ENCODE measurements around the gene CAMTA1. TPM values are rescaled to one million over a fixed set of nuclear protein-coding genes. Genes with fewer than 3 reads are reported as not detected.

The CAMTA1 gene
- total RNA-seq, 1 donor from 2014 or later: 63.8 TPM

DNA sequence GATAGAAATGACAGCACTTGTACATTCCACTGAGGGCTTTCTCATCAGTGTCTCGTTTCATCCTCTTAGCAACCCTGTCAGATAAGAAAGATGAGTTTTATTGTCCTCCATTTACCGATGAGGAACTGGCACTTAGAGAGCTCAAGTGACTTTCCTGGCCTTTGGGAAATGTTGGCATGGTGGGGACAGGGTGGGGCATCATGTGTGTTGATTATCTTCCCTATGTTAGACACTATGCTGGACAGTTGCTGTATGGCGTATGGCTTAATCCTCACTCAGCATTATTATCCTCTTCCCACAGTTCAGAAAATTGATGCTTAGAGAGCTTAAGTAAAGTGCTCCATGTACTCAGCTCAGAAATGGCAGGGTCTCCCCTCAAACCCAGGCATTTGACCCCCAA, 163.2 kb downstream of the CAMTA1 start:
- Mint-ChIP-seq H3K27me3 (ENCODE audit: low read depth) (peaks cover 2% of the 10 kb centered on the region), H3K4me1 (ENCODE audit: low read depth) (no peaks in the 10 kb centered on the region), H3K27ac (ENCODE audit: unreplicated experiment) (no peak overlapping the region), H3K4me3 (ENCODE audit: unreplicated experiment) (no peak overlapping the region), H3K36me3 (ENCODE audit: low read depth) (no peaks in the 10 kb centered on the region), H3K9me3 (ENCODE audit: low read depth) (peaks cover 3% of the 10 kb centered on the region)
- TF ChIP-seq, protein P1, sequence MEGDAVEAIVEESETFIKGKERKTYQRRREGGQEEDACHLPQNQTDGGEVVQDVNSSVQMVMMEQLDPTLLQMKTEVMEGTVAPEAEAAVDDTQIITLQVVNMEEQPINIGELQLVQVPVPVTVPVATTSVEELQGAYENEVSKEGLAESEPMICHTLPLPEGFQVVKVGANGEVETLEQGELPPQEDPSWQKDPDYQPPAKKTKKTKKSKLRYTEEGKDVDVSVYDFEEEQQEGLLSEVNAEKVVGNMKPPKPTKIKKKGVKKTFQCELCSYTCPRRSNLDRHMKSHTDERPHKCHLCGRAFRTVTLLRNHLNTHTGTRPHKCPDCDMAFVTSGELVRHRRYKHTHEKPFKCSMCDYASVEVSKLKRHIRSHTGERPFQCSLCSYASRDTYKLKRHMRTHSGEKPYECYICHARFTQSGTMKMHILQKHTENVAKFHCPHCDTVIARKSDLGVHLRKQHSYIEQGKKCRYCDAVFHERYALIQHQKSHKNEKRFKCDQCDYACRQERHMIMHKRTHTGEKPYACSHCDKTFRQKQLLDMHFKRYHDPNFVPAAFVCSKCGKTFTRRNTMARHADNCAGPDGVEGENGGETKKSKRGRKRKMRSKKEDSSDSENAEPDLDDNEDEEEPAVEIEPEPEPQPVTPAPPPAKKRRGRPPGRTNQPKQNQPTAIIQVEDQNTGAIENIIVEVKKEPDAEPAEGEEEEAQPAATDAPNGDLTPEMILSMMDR (IDR thresholded peaks at IDR 0.05): no peak
- no peak for DNase-seq (ENCODE audit: low spot score)

DNA sequence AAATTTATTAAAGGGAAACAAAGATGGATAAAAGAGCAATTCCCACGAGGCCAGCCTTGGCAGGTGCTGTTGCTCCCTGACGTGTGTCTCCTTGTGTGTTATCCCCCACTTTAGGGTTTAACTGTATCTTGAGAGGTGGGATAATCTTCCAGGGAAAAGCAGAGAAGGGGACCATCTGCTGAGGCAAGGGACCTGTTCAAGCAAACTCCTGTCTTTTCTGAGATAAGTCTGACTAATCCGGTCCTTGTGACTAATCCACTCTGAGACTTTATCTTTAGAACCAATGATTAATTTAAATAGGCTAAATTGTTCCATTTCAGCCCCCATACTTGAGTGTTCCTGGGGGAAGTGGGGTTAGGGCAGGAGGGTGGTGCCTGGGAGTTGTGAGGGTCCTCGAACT, 163.6 kb downstream of the CAMTA1 start:
- Mint-ChIP-seq H3K4me3 (ENCODE audit: unreplicated experiment) (no peak overlapping the region), H3K9me3 (ENCODE audit: low read depth) (peaks cover 3% of the 10 kb centered on the region), H3K36me3 (ENCODE audit: low read depth) (no peaks in the 10 kb centered on the region), H3K27me3 (ENCODE audit: low read depth) (peaks cover 1% of the 10 kb centered on the region), H3K27ac (ENCODE audit: unreplicated experiment) (no peak overlapping the region), H3K4me1 (ENCODE audit: low read depth) (no peaks in the 10 kb centered on the region)
- TF ChIP-seq, protein P1 (IDR thresholded peaks at IDR 0.05): no peak
- no peak for DNase-seq (ENCODE audit: low spot score)

DNA sequence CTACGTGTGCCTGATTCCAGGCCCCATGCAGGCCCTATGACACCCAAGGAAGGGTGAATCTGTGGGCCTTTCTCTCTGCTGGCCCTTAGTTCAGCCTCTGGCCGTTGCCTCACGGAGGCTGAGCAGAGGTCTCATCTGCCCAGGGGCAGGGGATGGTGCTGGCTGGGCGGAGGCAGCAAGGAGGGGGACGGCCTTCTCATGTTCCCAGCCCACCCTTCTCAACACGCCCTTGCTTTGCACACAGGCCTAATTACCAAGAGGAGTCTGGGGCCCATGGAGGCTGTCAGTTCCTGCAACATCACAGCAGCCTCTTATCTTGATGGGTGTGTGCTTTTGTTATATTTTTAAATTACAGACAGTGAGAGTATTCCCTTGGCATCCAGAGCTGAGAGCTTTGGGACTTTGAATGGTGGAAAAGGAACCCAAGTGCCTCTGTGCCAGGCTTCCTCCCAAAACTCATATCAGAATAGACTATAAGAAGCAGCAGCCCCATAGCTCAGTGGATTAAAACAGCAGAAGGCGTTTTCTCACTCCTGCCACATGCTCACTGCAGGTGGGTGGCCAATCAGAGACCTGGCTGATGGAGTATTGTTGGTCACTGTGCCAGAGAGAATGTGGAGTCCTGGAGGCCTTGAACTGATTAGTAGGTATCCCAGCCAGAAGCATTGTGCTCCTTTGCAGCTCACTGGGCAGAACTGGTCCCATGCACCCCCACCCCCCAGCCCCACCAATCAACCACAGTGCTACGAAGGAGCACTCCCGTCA, 164.9 kb downstream of the CAMTA1 start:
- H3K9me3 Mint-ChIP-seq (ENCODE audit: low read depth): peaks cover 3% of the 10 kb centered on the region
- peaks cover 2% of the 10 kb centered on the region for H3K36me3 Mint-ChIP-seq (ENCODE audit: low read depth)
- peaks cover 4% of the 10 kb centered on the region for H3K27me3 Mint-ChIP-seq (ENCODE audit: low read depth)
- TF ChIP-seq, protein P1 (IDR thresholded peaks at IDR 0.05): no peak
- H3K4me1 Mint-ChIP-seq (ENCODE audit: low read depth): no peaks in the 10 kb centered on the region
- H3K4me3 Mint-ChIP-seq (ENCODE audit: unreplicated experiment): no peak overlapping the region
- H3K27ac Mint-ChIP-seq (ENCODE audit: unreplicated experiment): no peak overlapping the region
- no peak for DNase-seq (ENCODE audit: low spot score)

DNA sequence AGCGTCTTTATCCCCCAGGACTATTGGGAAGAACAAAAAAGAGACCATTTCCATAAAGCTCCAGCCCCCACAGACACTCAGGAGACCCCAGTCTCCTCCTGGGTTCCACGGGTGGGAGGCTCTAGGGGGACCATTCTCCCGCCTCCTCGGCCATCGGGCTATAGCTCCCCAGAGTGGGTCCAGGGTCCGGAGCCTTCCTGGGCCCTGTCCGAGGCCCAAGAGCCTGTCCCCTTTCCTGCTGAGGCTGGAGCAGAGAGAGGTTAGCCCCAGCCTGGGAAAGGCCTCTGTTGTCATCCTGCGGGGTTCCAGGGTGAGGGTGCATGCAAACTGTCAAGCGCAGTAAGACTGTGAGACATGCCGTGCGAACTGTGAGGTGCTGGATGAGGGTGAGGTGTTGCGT, 166.3 kb downstream of the CAMTA1 start:
- Mint-ChIP-seq H3K36me3 (ENCODE audit: low read depth) (peaks cover 2% of the 10 kb centered on the region), H3K4me3 (ENCODE audit: unreplicated experiment) (no peak overlapping the region), H3K4me1 (ENCODE audit: low read depth) (no peaks in the 10 kb centered on the region), H3K27me3 (ENCODE audit: low read depth) (peaks cover 6% of the 10 kb centered on the region), H3K9me3 (ENCODE audit: low read depth) (peaks cover 2% of the 10 kb centered on the region), H3K27ac (ENCODE audit: unreplicated experiment) (no peak overlapping the region)
- TF ChIP-seq, protein P1 (IDR thresholded peaks at IDR 0.05): no peak
- no peak for DNase-seq (ENCODE audit: low spot score)

DNA sequence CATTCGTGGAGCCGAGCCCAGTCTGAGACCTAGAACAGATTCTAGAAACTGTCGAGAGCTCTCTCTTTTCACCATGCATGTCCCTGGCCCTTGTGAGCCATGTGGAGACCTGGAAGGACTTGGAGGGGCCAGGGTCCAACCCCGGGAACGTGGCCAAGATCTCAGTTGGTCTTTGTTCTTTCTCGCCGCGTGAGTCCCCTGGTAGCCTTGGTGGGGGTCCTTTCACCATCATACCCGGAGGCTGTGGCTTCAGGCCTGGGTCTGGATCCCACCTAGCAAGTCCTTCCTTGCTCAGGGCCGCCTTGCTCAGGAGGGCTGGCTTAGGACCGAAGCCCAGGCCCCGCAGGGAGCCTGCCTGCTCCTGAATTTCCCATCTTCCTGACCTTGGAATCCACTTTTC, 168.0 kb downstream of the CAMTA1 start:
- H3K27me3 Mint-ChIP-seq (ENCODE audit: low read depth): peaks cover 6% of the 10 kb centered on the region
- TF ChIP-seq, protein P1 (IDR thresholded peaks at IDR 0.05): no peak
- DNase-seq (ENCODE audit: low spot score): no peak

More for the DNA sequence above, 168.0 kb downstream of the CAMTA1 start:
- H3K4me1 Mint-ChIP-seq (ENCODE audit: low read depth): no peaks in the 10 kb centered on the region
- peaks cover 3% of the 10 kb centered on the region for H3K9me3 Mint-ChIP-seq (ENCODE audit: low read depth)
- H3K36me3 Mint-ChIP-seq (ENCODE audit: low read depth): peaks cover 2% of the 10 kb centered on the region
- no peak overlapping the region for H3K27ac Mint-ChIP-seq (ENCODE audit: unreplicated experiment)
- no peak overlapping the region for H3K4me3 Mint-ChIP-seq (ENCODE audit: unreplicated experiment)
